ENCODE measurements around the gene PGBD4.

PGBD4 gene

DNA sequence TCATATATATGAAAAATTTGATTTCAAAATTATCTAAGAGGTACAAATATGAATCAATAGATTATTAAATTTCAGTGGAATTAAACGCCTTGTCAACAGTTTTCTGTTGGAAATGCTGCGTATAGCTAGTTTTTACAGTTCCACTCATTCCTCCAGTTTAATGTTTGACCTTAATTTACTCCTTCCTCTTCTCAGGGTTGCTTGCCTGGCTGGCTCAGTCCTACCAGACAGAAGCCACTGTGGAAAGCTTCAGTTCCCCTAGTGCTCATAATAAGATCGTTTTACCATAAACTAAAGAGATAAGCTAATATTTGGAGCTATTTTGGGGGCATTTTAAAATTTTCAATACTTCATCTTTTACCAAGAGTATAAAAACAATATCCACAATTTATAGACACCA is 23.0 kb upstream of the PGBD4 start:
- ChIA-PET POLR2A (no interaction called here), CTCF (interaction anchor here (1.0 to 1.8 kb wide), 5 partner anchors 11 to 289 kb away, joined by 3 to 10 read pairs (median 5); partner anchors contain the start of gene LPCAT4)
- no peak overlapping the region for H3K4me3 ChIP-seq (ENCODE audit: low read depth, low read length)
- TF ChIP-seq, protein P1, sequence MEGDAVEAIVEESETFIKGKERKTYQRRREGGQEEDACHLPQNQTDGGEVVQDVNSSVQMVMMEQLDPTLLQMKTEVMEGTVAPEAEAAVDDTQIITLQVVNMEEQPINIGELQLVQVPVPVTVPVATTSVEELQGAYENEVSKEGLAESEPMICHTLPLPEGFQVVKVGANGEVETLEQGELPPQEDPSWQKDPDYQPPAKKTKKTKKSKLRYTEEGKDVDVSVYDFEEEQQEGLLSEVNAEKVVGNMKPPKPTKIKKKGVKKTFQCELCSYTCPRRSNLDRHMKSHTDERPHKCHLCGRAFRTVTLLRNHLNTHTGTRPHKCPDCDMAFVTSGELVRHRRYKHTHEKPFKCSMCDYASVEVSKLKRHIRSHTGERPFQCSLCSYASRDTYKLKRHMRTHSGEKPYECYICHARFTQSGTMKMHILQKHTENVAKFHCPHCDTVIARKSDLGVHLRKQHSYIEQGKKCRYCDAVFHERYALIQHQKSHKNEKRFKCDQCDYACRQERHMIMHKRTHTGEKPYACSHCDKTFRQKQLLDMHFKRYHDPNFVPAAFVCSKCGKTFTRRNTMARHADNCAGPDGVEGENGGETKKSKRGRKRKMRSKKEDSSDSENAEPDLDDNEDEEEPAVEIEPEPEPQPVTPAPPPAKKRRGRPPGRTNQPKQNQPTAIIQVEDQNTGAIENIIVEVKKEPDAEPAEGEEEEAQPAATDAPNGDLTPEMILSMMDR (IDR thresholded peaks at IDR 0.05; ENCODE audit: insufficient read depth, low read length, missing control alignments): no peak
- no peak for DNase-seq (ENCODE audit: low read depth, low spot score)

DNA sequence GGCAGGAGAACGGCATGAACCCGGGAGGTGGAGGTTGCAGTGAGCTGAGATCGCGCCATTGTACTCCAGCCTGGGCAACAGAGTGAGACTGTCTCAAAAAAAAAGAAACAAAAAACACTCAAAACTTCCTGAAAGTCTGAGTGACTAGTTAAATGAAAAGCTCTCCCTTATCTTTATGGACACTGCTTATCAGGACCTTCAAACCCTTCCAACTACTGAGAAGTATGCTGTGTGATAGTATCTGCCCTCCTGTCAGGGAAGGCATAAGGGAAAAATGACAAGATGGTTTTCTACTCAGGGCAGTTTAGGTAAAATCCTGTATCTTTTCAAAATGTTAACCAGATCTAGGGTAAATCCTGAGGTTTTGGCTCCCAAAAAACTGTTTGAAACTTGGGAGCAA is 22.0 kb upstream of the PGBD4 start:
- TF ChIP-seq, protein P1 (IDR thresholded peaks at IDR 0.05; ENCODE audit: insufficient read depth, low read length, missing control alignments): no peak
- ChIA-PET CTCF (interaction anchor here (1.0 to 1.8 kb wide), 5 partner anchors 10 to 288 kb away, joined by 3 to 10 read pairs (median 5); partner anchors contain the start of gene LPCAT4), POLR2A (no interaction called here)
- DNase-seq (ENCODE audit: low read depth, low spot score): no peak
- H3K4me3 ChIP-seq (ENCODE audit: low read depth, low read length): no peak overlapping the region

DNA sequence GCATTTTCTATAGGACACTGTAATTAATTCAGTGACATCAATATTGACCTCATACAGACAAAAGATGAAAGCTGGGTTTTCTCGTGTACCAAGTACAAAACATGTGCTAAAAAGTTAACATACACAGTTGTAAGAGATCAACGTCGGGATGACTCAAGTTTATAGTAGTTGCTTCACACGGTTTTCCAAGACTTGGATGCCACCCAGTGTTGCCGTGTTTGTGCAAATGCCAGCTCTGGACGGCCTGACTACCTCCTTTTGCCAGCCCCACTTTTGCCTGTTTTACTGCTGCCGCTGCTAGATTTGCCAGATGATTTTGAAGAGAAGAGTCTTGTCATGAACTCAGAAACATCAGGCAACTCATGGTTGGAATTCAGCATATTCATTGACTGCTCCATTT is 17.8 kb upstream of the PGBD4 start:
- POLR2A ChIA-PET: no interaction called here

DNA sequence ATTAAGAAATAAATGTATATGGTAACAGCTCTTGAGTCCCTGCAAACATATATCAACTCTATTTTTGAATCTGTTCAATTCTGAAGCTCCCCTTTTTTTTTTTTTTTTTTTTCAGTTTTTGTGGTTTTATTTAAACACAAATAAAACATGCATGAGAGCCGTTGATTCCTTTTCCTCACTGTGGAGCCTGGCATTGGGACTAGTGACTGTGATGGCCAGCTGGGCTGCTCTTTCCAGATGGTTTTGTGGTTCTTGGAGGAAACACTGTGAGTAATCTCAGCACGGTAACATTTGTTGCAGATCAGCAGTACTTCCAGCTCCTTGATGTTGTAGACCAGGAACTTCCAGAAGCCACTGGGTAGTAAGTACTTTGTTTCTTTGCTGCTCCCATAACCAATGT is 16.1 kb upstream of the PGBD4 start:
- TF ChIP-seq, protein P1 (IDR thresholded peaks at IDR 0.05; ENCODE audit: insufficient read depth, low read length, missing control alignments): no peak
- no peak overlapping the region for H3K4me3 ChIP-seq (ENCODE audit: low read depth, low read length)
- no peak for DNase-seq (ENCODE audit: low read depth, low spot score)
- POLR2A ChIA-PET: interaction anchor here (0.7 kb wide), 1 partner anchor 38 kb away, joined by 6 read pairs; no protein-coding TSS in a partner anchor
- CTCF ChIA-PET: interaction anchor here (0.6 to 1.4 kb wide), 4 partner anchors 10 to 113 kb away, joined by 3 to 4 read pairs (median 3); no protein-coding TSS in a partner anchor

More for the DNA sequence above, 17.8 kb upstream of the PGBD4 start:
- CTCF ChIA-PET: no interaction called here
- no peak for DNase-seq (ENCODE audit: low read depth, low spot score)
- TF ChIP-seq, protein P1 (IDR thresholded peaks at IDR 0.05; ENCODE audit: insufficient read depth, low read length, missing control alignments): no peak
- H3K4me3 ChIP-seq (ENCODE audit: low read depth, low read length): no peak overlapping the region

DNA sequence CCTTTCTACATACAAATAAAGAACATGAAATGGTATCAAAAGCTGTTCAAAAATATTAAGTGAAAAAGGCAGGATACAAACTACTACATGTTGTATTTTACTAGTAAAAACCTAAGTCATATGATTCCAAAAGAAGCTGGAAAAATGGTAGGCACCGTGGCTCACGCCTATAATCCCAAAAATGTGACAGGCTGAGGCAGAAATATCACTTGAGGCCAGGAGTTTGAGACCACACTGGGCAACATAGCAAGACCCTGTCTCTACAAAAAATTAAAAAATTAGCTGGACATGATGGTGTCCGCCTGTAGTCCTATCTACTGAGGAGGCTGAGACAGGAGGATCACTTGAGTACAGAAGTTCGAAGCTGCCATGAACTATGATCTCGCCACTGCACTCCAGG is 2.0 kb upstream of the PGBD4 start:
- DNase-seq (ENCODE audit: low read depth, low spot score): no peak
- POLR2A ChIA-PET: no interaction called here
- TF ChIP-seq, protein P1 (IDR thresholded peaks at IDR 0.05; ENCODE audit: insufficient read depth, low read length, missing control alignments): no peak
- H3K4me3 ChIP-seq (ENCODE audit: low read depth, low read length): no peak overlapping the region
- CTCF ChIA-PET: interaction anchor here (0.8 to 1.7 kb wide), 5 partner anchors 10 to 488 kb away, joined by 3 to 7 read pairs (median 3); partner anchors contain the start of gene KATNBL1

DNA sequence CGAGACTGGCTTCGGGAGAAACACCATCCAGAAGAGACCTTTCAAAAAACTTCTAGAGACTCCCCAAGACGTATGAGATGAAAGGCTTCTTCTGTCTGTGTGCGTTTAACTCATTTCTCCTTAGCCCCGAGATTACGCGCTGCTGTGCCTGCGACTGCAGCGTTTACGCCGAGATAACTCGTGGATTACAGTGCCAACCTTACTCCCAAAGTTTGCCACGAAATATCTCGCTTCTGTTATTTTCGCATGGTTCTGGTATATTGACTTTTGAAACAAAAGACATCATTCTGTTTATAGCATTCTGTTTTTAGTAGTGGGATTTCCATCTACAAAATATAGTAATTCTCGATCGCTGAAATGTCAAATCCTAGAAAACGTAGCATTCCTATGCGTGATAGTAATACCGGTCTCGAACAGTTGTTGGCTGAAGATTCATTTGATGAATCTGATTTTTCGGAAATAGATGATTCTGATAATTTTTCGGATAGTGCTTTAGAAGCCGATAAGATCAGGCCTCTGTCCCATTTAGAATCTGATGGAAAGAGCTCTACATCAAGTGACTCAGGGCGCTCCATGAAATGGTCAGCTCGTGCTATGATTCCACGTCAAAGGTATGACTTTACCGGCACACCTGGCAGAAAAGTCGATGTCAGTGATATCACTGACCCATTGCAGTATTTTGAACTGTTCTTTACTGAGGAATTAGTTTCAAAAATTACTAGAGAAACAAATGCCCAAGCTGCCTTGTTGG is 467 bp downstream of the PGBD4 start:
- TF ChIP-seq, protein P1 (IDR thresholded peaks at IDR 0.05; ENCODE audit: insufficient read depth, low read length, missing control alignments): no peak
- DNase-seq (ENCODE audit: low read depth, low spot score): no peak
- POLR2A ChIA-PET: interaction anchor here (0.6 to 1.6 kb wide), 6 partner anchors 19 to 265 kb away, joined by 3 to 5 read pairs (median 3); partner anchors contain the start of genes KATNBL1 and LPCAT4
- CTCF ChIA-PET: interaction anchor here (1.0 to 2.4 kb wide), 8 partner anchors 9 to 138 kb away, joined by 3 to 10 read pairs (median 4); partner anchors contain the start of gene KATNBL1
- H3K4me3 ChIP-seq (ENCODE audit: low read depth, low read length): peak overlapping the region; percentile 89

Measured in AG04449 (cell line).